Measurements from ENCODE around the gene NLRP13. TPM values are rescaled to one million over a fixed set of nuclear protein-coding genes. Genes with fewer than 3 reads are reported as not detected.

NLRP13 gene
- total and polyA plus RNA-seq, 9 of the 15 experiments (the other 6 are each of a cell fraction or from before 2014, with no cell fraction given): not detected

- no peak for TF ChIP-seq ZNF444 (CRISPR knock-in tag; IDR thresholded peaks at IDR 0.05)
- TF ChIP-seq CLOCK (CRISPR knock-in tag; IDR thresholded peaks at IDR 0.05; ENCODE audit: borderline replicate concordance): no peak
Measured at GRCh38 chr19:55857149-55857548, 75.0 kb downstream of the NLRP13 start (continued).

- FAIRE-seq (no peak), DNase-seq (ENCODE audit: extremely low read depth in 1 of 4, low spot score in 3 of 4) (no peak), ATAC-seq (no peak)
- TF ChIP-seq ZNF282 (CRISPR knock-in tag; IDR thresholded peaks at IDR 0.05): no peak
- no peak for TF ChIP-seq PBX2 (CRISPR knock-in tag; IDR thresholded peaks at IDR 0.05; ENCODE audit: low read depth)
- TF ChIP-seq PBX2 (tag; conservative IDR thresholded peaks at IDR 0.05; ENCODE audit: low read depth): no peak
- no peak for TF ChIP-seq ZNF76 (CRISPR knock-in tag; IDR thresholded peaks at IDR 0.05; ENCODE audit: borderline replicate concordance)
- no peak for TF ChIP-seq ZNF511 (CRISPR knock-in tag; IDR thresholded peaks at IDR 0.05)
- TF ChIP-seq PTBP1 (IDR thresholded peaks at IDR 0.05; ENCODE audit: low read depth, low read length): no peak
- WGBS (ENCODE audit: insufficient coverage, low coverage, missing lambda C conversion rate): 0% methylated on average over 1 of the region's 1 CpG
- Histone ChIP-seq H3K9me3 (replicated peaks; ENCODE audit: control insufficient read depth, insufficient read depth, low read depth, low read length) (no peaks in the 10 kb centered on the region), H3K9me1 (ENCODE audit: control insufficient read depth, insufficient read depth, low read length) (no peaks in the 10 kb centered on the region), H4K20me1 (replicated peaks; ENCODE audit: control insufficient read depth, insufficient read depth, low read length) (no peaks in the 10 kb centered on the region), H3K36me3 (ENCODE audit: control insufficient read depth, insufficient read depth, low read length) (no peaks in the 10 kb centered on the region), H3K4me1 (replicated peaks in 1 of 2; ENCODE audit: control insufficient read depth in 2 of 2, insufficient read depth in 2 of 2, low read length in 2 of 2) (no peaks in the 10 kb centered on the region), H3K27ac (ENCODE audit: extremely low read depth, low read depth, low read length) (no peak overlapping the region), H2AFZ (ENCODE audit: low read depth, low read length) (no peak overlapping the region), H3K79me2 (ENCODE audit: control insufficient read depth, insufficient read depth, low read length) (no peaks in the 10 kb centered on the region), H3K4me3 (no peak overlapping the region), H3K27me3 (ENCODE audit: control insufficient read depth in 2 of 2, insufficient read depth in 2 of 2, low read length in 2 of 2) (peaks cover 11 to 26% of the 10 kb centered on the region in 2 experiments; a peak in 3 of 5 replicates), H3K4me2 (ENCODE audit: insufficient read depth, low read length) (no peak overlapping the region), H3K9ac (ENCODE audit: insufficient read depth in 1 of 2, low read depth in 2 of 2, low read length in 2 of 2) (no peak overlapping the region)
- ChIA-PET POLR2A (no interaction called here), CTCF (ENCODE audit: low intra/inter-chr PET ratio) (no interaction called here)
- in situ Hi-C loops (cut with MboI): no loop called here
- intact Hi-C loops (cut with micrococcal nuclease): no loop called here
- no TSS peak for BruUV-seq (replicated peaks)
Measured at GRCh38 chr19:55855160-55855559, 77.0 kb downstream of the NLRP13 start.
